Measurements from ENCODE around the gene TCF7. TPM values are rescaled to one million over a fixed set of nuclear protein-coding genes. Genes with fewer than 3 reads are reported as not detected.

TCF7 gene
- polyA plus RNA-seq, 10 donors: 1.7 to 24.2 (median 2.6) TPM

- DNase-seq: no peak
These were observed 25.4 kb upstream of the TCF7 start for GRCh38 chr5:134088994-134089560.

GRCh38 chr5:134090522-134090921 is 24.0 kb upstream of the TCF7 start:
- DNase-seq: no peak

- no peak for DNase-seq
These were observed 22.8 kb upstream of the TCF7 start for GRCh38 chr5:134091626-134092121.

- no peak for DNase-seq
These were observed 21.6 kb upstream of the TCF7 start for GRCh38 chr5:134092875-134093274.

- DNase-seq: no peak
These were observed 21.1 kb upstream of the TCF7 start for GRCh38 chr5:134093351-134093750.

GRCh38 chr5:134095293-134095692 is 19.2 kb upstream of the TCF7 start:
- no peak for DNase-seq

- DNase-seq: no peak
These were observed 18.4 kb upstream of the TCF7 start for GRCh38 chr5:134095887-134096589.

GRCh38 chr5:134097211-134097749 is 17.2 kb upstream of the TCF7 start:
- DNase-seq: peak in 2 of 3 donors; percentile 12 to 51

GRCh38 chr5:134098690-134099089 is 15.8 kb upstream of the TCF7 start:
- no peak for DNase-seq

GRCh38 chr5:134099288-134099872 is 15.1 kb upstream of the TCF7 start:
- no peak for DNase-seq

GRCh38 chr5:134099939-134100282 is 14.6 kb upstream of the TCF7 start:
- DNase-seq: no peak

- DNase-seq: peak in 1 of 3 donors; percentile 55
These were observed 14.0 kb upstream of the TCF7 start for GRCh38 chr5:134100283-134101091.

GRCh38 chr5:134101686-134102439 is 12.6 kb upstream of the TCF7 start:
- DNase-seq: peak in 2 of 3 donors; percentile 26 to 62

GRCh38 chr5:134103397-134103796 is 11.1 kb upstream of the TCF7 start:
- no peak for DNase-seq

GRCh38 chr5:134103998-134104654 is 10.4 kb upstream of the TCF7 start:
- no peak for DNase-seq

GRCh38 chr5:134106991-134107701 is 7.3 kb upstream of the TCF7 start:
- no peak for DNase-seq

- DNase-seq: no peak
These were observed 6.7 kb upstream of the TCF7 start for GRCh38 chr5:134107779-134108178.

- no peak for DNase-seq
These were observed 4.1 kb upstream of the TCF7 start for GRCh38 chr5:134110382-134110781.

- no peak for DNase-seq
These were observed 2.5 kb upstream of the TCF7 start for GRCh38 chr5:134111741-134112647.

All from muscle of back (tissue), 11 donors.